Fibroblast of lung (primary cell): ENCODE results near the gene GTPBP6.

Source experiments
- CTCF ChIP-seq, 2 donors: IDR thresholded peaks in 1 of 2; conservative IDR thresholded peaks in 1 of 2; 1 replicate in 1 of 2; 2 replicates in 1 of 2; pipeline ENCODE4 v1.5.1; 2011 to 2012; ENCODE audit warnings: low read length in 2 of 2, control low read depth in 1 of 2, inconsistent platforms in 1 of 2, low read depth in 1 of 2, mild to moderate bottlenecking in 1 of 2
- EZH2 ChIP-seq: IDR thresholded peaks from 2 replicates; pipeline ENCODE4 v1.5.1; 2012; ENCODE audit warnings: low read length, control low read depth, mild to moderate bottlenecking; ENCODE audit errors: missing control alignments

- TF ChIP-seq CTCF (conservative IDR thresholded peaks at IDR 0.05 in 1 of 2, IDR thresholded peaks at IDR 0.05 in 1 of 2; ENCODE audit: low read depth in 1 of 2, low read length in 2 of 2) (no peak), EZH2 (no peak)
Observed at GRCh38 chrX:255923-256331, 62.7 kb downstream of the GTPBP6 start.
